Brain pericyte (primary cell): ENCODE measurements around the gene GSTA2.
"Not testable (repeated sequence)": the region's sequence is repeated elsewhere in the genome, so short reads cannot be mapped to it uniquely, and the experiment has no call there.

Experiments
- DNase-seq: peaks from one replicate; pipeline ENCODE4 v3.0.0-alpha.2; 2012; ENCODE audit warnings: low read depth, low spot score

Gene GSTA2

GRCh38 chr6:52760105-52760765, 3.0 kb downstream of the GSTA2 start:
- DNase-seq: no peak

- no peak for DNase-seq
Observed at GRCh38 chr6:52759085-52759484, 4.2 kb downstream of the GSTA2 start.

GRCh38 chr6:52757651-52758338, 5.5 kb downstream of the GSTA2 start:
- not testable (repeated sequence) for DNase-seq

GRCh38 chr6:52754443-52754842, 8.8 kb downstream of the GSTA2 start:
- no peak for DNase-seq

- not testable (repeated sequence) for DNase-seq
Observed at GRCh38 chr6:52753137-52753536, 10.1 kb downstream of the GSTA2 start.

GRCh38 chr6:52752310-52752709, 11.0 kb downstream of the GSTA2 start:
- DNase-seq: no peak

GRCh38 chr6:52749556-52750152, 13.6 kb downstream of the GSTA2 start:
- DNase-seq: no peak

- not testable (repeated sequence) for DNase-seq
Observed at GRCh38 chr6:52747301-52747700, 16.0 kb downstream of the GSTA2 start.

- DNase-seq: no peak
Observed at GRCh38 chr6:52746213-52746612, 17.1 kb downstream of the GSTA2 start.

- no peak for DNase-seq
Observed at GRCh38 chr6:52745764-52746201, 17.5 kb downstream of the GSTA2 start.

GRCh38 chr6:52741872-52742271, 21.4 kb downstream of the GSTA2 start:
- no peak for DNase-seq

- DNase-seq: no peak
Observed at GRCh38 chr6:52739627-52740026, 23.6 kb downstream of the GSTA2 start.

- no peak for DNase-seq
Observed at GRCh38 chr6:52739134-52739533, 24.1 kb downstream of the GSTA2 start.

GRCh38 chr6:52736145-52736544, 27.1 kb downstream of the GSTA2 start:
- DNase-seq: no peak

GRCh38 chr6:52735071-52735470, 28.2 kb downstream of the GSTA2 start:
- DNase-seq: no peak

GRCh38 chr6:52734072-52734471, 29.2 kb downstream of the GSTA2 start:
- no peak for DNase-seq

- DNase-seq: no peak
Observed at GRCh38 chr6:52733172-52733571, 30.1 kb downstream of the GSTA2 start.

- DNase-seq: no peak
Observed at GRCh38 chr6:52731719-52732118, 31.6 kb downstream of the GSTA2 start.

- DNase-seq: no peak
Observed at GRCh38 chr6:52729576-52729975, 33.7 kb downstream of the GSTA2 start.

GRCh38 chr6:52728394-52728793, 34.9 kb downstream of the GSTA2 start:
- no peak for DNase-seq

GRCh38 chr6:52727908-52728307, 35.4 kb downstream of the GSTA2 start:
- DNase-seq: no peak

GRCh38 chr6:52726741-52727535, 36.3 kb downstream of the GSTA2 start:
- no peak for DNase-seq
